ENCODE data around the gene TTC23.

- TF ChIP-seq CTCF (IDR thresholded peaks at IDR 0.05) (no peak), POLR2A (IDR thresholded peaks at IDR 0.05) (no peak)
Observed at GRCh38 chr15:99122831-99123712, 126.3 kb downstream of the TTC23 start.
